Measurements from ENCODE around the gene EYA2. TPM values are rescaled to one million over a fixed set of nuclear protein-coding genes. Genes with fewer than 3 reads are reported as not detected.
"Not testable (repeated sequence)": the region's sequence is repeated elsewhere in the genome, so short reads cannot be mapped to it uniquely, and the experiment has no call there.

The EYA2 gene
- total RNA-seq, 1 experiment from 2014 or later, result 0.15 TPM

- DNase-seq (ENCODE audit: low read depth), result peak; percentile 38
These were observed 57.3 kb downstream of the EYA2 start for GRCh38 chr20:46951840-46952497.

GRCh38 chr20:46953596-46953995 is 59.0 kb downstream of the EYA2 start:
- no peak for DNase-seq (ENCODE audit: low read depth)

- DNase-seq (ENCODE audit: low read depth), result peak; percentile 100
These were observed 59.9 kb downstream of the EYA2 start for GRCh38 chr20:46954490-46955038.

GRCh38 chr20:46955601-46956556 is 61.2 kb downstream of the EYA2 start:
- peak; percentile 37 for DNase-seq (ENCODE audit: low read depth)

- peak; percentile 98 for DNase-seq (ENCODE audit: low read depth)
These were observed 64.5 kb downstream of the EYA2 start for GRCh38 chr20:46959081-46959692.

- no peak for DNase-seq (ENCODE audit: low read depth)
These were observed 65.2 kb downstream of the EYA2 start for GRCh38 chr20:46959821-46960220.

- no peak for DNase-seq (ENCODE audit: low read depth)
These were observed 65.9 kb downstream of the EYA2 start for GRCh38 chr20:46960536-46960935.

GRCh38 chr20:46961968-46962367 is 67.3 kb downstream of the EYA2 start:
- DNase-seq (ENCODE audit: low read depth), result not testable (repeated sequence)

GRCh38 chr20:46962452-46963195 is 68.0 kb downstream of the EYA2 start:
- no peak for DNase-seq (ENCODE audit: low read depth)

GRCh38 chr20:46963196-46963529 is 68.5 kb downstream of the EYA2 start:
- DNase-seq (ENCODE audit: low read depth), result peak; percentile 47

GRCh38 chr20:46963758-46964617 is 69.3 kb downstream of the EYA2 start:
- peak; percentile 68 for DNase-seq (ENCODE audit: low read depth)

- no peak for DNase-seq (ENCODE audit: low read depth)
These were observed 70.2 kb downstream of the EYA2 start for GRCh38 chr20:46964618-46965455.

GRCh38 chr20:46965477-46965876 is 70.8 kb downstream of the EYA2 start:
- DNase-seq (ENCODE audit: low read depth), result no peak

GRCh38 chr20:46967646-46968045 is 73.0 kb downstream of the EYA2 start:
- no peak for DNase-seq (ENCODE audit: low read depth)

- peak; percentile 68 for DNase-seq (ENCODE audit: low read depth)
These were observed 76.4 kb downstream of the EYA2 start for GRCh38 chr20:46970937-46971630.

GRCh38 chr20:46973766-46974165 is 79.1 kb downstream of the EYA2 start:
- DNase-seq (ENCODE audit: low read depth), result no peak

GRCh38 chr20:46974669-46975434 is 80.2 kb downstream of the EYA2 start:
- no peak for DNase-seq (ENCODE audit: low read depth)

GRCh38 chr20:46975976-46976375 is 81.3 kb downstream of the EYA2 start:
- no peak for DNase-seq (ENCODE audit: low read depth)
